SK-N-DZ (cell line): ENCODE measurements around the gene ABHD15.

Source experiments
- DNase-seq: peaks from one replicate; pipeline ENCODE4 v3.0.0-alpha.2; 2015; ENCODE audit warnings: low spot score

The ABHD15 gene

GRCh38 chr17:29595107-29595942 lies 28.5 kb upstream of the ABHD15 start:
- DNase-seq = no peak

DNA sequence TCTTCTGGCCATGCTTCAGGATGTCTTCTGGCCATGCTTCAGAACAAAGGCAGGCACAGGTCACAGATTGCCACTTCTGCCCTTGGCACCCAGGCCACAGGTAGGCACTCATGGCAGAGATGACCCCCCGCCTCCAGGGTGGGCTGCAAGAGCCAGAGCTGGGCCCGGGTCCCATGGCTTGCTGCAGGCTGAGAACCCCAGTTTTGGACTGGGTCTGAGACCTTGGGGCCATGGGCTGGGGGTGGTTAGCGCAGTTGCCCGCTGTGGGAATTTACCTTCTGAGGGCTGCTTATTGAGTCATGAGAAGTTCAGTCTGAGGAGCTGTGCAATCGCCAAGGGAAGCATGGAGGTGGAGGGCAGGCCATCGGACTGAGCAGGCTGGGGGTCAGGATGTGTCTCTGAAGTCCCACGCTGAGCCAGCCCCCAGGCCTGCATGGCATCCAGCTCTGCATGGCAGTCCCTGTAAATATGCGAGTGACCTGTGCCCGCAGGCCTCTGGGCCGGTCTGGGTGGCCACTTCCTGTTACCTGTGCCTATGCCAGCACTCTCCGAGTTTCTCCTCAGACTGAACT lies 27.8 kb upstream of the ABHD15 start:
- no peak for DNase-seq

- peak; percentile 69 for DNase-seq
Measured at GRCh38 chr17:29593591-29594518, 27.0 kb upstream of the ABHD15 start.

- peak; percentile 85 for DNase-seq
Measured at GRCh38 chr17:29592850-29593551, 26.2 kb upstream of the ABHD15 start, which contains the start of gene ANKRD13B. Gene ANKRD13B, plus strand, starts transcription at chr17:29593132. Its CDS starts 490 bp downstream, at chr17:29593622.

DNA sequence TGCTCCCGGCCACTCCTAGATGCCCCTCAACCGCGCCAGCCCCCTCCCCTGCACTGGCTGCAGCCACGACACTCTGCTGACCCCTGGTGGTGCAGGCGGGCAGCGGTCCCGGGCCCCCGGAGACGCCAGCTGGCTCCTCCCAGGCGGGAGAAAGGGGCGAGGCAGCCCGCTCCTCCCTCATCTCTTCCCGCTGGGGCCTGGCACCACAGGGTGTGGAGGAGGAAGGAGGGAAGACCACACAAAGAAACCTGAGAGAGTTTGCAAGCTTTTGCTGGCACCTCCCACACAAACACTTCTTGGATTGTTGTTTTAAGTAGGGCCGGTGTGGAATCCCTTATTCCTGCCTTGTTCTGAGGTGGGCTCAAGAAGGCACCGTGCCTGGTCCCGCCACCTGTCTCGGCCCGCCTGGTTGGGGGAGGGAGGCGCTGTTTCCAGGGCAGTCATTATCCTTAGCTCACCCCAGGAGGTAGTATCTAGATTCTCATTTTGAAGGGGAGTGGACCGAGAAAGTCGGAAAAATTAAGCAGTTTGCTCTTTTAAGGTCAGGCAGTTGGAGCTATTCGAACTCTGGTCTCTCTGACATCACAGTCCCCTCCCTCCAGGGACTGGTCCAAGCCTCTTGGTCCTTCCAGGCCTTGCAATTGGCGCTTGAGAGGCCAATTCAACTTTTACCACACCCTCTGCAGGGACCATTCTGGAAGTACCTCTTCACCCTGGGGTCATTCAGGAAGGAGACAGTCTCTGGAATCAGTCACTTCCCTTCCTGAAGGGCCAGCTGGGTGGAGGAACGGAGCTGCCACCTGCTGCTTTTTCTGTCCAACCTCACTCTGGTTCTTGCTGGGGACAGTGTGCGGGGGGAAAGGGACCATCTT lies 25.1 kb upstream of the ABHD15 start:
- peak; percentile 92 for DNase-seq

DNA sequence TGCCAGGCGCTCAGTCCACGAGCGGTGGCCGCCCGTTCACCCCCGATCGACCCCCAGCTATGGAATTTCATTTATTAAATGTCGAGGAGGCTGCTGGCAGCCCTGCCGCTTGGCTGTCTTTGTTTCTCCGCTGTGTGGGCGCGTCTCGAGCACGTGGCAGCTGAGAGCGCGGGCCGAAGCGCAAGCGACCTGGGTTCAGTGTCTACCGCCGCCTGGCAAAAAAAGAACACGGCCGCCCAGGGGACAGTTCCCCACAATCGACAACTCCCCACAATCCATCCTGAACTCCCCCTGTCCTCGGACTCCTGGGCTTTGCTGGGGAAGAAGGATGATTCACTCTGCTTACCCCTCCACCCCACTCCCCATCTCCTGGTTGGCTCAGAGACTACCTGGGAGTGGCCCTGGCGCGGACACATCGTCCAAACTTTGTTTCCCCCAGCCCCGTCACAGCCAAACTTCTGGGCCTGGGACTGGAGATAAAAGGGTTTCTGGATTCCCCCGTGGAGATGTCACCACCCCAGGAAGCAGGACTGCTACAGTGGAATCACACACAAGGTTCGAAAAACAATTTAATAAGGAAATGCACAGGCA lies 24.4 kb upstream of the ABHD15 start:
- peak; percentile 78 for DNase-seq

DNA sequence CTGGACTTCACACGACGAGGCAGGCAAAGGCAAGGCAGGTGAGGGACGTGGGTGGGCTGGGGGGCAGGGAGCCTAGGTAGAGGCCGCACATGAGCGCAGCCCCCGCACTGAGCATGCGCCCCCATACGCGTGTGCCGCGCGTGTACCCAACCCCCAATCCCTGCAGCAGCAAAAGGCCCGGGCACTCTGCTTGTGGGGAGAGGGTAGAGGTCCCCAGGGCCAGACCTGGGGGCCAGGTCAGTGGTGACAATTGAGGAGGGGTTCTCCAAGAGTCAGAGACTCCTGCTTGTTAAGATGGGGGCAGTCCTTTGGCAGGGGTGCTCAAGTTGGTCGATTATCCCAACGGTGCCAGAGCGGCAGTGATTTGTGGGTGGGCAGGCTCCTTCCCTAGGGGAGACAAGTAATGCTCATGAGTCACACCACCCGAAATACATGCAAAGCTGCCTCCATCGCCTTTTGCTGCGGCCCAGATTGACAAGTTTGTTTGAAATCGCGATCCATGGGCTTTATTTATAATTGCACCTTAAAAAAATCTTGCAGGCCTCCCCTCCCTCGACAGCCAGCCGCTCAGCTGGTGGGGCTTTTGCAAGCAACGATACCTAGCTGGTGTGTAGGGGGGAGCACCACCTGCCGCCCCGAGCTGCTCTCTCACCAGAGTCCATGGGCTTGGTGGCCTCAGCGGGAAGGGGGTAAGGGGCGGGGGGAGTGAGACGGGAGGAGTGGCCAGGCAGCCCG lies 23.7 kb upstream of the ABHD15 start:
- peak; percentile 61 for DNase-seq

DNA sequence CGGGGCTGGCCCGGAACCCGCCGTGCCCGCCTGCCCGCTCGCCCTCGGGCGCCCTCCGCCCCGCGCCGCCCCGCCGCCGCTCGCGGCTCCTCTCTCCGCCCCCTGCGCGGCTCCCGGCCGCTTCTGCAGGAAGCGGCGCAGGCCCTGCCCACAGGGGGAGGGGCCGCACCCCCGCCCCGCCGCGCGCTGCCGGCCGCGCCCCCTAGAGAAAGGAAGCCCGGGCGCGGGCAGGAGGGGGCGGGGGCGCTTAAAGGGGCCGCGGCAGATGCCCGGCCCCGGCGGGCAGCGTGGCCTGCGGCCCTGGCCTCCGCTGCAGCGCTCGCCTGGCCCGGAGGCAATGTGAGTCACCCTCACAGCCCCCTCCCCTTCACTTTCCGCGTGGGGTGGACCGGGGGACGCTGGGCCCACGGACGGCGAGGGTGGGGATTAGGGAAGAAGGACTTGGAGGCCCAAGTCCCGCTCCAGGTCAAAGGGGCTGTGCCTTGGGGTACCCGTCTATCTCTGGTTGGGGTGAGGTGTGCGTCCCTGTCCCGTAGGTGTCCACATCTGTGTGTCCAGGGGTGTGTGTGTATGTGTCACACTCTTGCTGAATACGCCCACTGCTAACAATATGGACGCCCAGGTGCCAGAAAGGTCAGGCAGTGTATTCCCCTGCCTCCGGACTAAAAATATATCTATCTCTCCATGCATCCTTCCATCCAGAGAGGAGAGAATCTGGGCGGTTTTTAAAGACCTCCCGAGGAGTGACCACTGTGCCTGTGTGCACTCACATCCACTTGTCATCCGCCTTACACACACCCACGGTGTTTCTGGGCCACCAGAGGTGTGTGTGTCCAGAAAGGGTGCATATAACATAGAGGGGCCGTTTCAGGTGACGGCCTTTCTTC lies 22.9 kb upstream of the ABHD15 start, which contains the start of gene GIT1:
TSS of gene GIT1 (minus strand) at position 125 of the 887 bp plus-strand sequence. CDS start 270 bp downstream, outside the sequence.
- peak; percentile 82 for DNase-seq

- DNase-seq = no peak
Measured at GRCh38 chr17:29588562-29589411, 21.9 kb upstream of the ABHD15 start.

- DNase-seq = no peak
Measured at GRCh38 chr17:29588017-29588561, 21.3 kb upstream of the ABHD15 start.

GRCh38 chr17:29587591-29587990 lies 20.8 kb upstream of the ABHD15 start:
- no peak for DNase-seq

DNA sequence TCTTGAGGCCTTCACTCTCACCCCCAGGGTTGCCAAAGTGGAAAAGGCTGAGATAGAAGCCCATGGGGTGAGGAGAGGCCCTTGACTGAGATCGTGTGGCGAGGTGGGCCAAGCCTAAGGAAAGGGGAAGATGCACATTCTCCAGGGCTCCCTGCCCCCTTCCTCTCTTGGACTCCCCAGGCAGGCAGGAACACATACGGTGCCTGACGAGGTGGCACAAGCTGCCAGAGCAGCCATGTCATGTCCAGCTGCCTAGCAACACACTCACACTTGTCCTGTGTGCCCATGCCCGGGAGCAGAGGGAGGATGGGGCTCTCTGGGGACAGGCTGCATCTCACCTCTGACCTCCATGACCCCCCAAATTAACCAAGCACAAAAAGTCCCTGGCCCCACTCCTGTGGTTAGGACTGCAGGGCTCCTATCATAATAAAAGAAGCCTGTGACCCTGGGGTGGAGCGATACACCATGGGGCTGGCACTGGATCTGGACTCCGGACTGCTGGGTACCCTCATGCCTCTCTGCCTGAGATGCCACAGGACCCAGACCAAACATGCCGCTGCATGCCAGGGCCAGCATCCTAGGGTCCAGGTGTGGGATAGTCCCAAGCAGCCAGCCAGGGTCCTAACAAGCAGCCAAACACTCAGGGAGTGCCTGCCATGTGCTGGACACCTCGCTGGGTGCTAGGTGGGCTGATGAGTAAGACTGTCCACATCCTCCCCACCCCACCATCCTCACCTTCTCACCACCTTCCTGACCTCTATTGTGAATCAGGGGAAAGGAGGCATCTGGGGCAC lies 20.0 kb upstream of the ABHD15 start:
- no peak for DNase-seq

- DNase-seq = no peak
Measured at GRCh38 chr17:29585080-29585751, 18.4 kb upstream of the ABHD15 start.

DNA sequence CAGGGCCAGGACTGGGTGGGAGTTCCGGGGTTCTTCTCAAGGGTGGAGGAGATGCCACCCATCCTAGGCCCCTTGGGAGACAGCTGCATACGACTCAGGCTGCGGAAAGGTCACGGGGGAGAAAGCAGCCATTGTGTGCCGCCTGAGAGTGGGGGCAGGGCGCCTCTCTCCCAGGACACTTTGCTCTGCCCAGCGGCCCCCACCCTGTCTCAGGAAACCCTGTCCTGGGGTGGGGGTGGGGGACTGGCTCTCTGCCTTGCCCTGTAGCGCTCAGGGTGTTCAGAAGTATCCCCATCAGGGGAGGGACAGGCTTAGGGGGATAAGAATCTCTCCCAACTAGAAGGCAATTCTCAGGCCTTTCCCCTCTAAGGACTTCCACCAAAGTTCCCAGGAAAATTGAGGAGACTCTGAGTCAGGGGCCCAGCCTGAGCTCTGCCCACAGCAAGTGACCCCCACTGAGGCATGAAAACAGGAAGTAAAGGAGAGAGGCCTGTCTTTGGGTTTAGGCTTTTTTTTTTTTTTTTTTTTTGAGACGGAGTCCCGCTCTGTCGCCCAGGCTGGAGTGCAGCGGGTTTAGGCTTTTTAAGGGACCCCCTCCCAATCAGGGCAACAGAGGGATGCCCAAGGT lies 17.7 kb upstream of the ABHD15 start:
- no peak for DNase-seq
